Psoas muscle (tissue), 8 donors: Measurements from ENCODE around the gene MPHOSPH9. TPM values are rescaled to one million over a fixed set of nuclear protein-coding genes. Genes with fewer than 3 reads are reported as not detected.

Experiments used
- ATAC-seq, 4 donors: fragments of 200-7000 bp; cut with Tn5 transposase; one replicate each; pipeline ENCODE4 v1.9.1; 2020; ENCODE audit warnings: moderate library complexity in 3 of 4, mild to moderate bottlenecking in 2 of 4
- DNase-seq, 2 donors: peaks; one replicate each; pipeline ENCODE4 v3.0.0-alpha.2; 2020
- H3K27ac ChIP-seq: fragments of 200-600 bp; one replicate; pipeline ENCODE4 v1.8.0; 2022
- H3K27me3 ChIP-seq, 3 donors: fragments of 200-600 bp in 1 of 3; one replicate each; pipeline versions ENCODE4 v1.6.1 to v1.8.0; 2013 to 2022; ENCODE audit warnings: low read length in 2 of 3, mild to moderate bottlenecking in 2 of 3, moderate library complexity in 1 of 3; ENCODE audit not compliant: insufficient read depth in 3 of 3
- H3K36me3 ChIP-seq, 2 donors: fragments of 200-600 bp in 1 of 2; one replicate each; pipeline versions ENCODE4 v1.6.1 to v1.8.0; 2013 to 2022; ENCODE audit warnings: low read depth in 1 of 2, mild to moderate bottlenecking in 1 of 2, moderate library complexity in 1 of 2; ENCODE audit not compliant: insufficient read depth in 1 of 2
- H3K4me1 ChIP-seq: fragments of 200-600 bp; one replicate; pipeline ENCODE4 v1.8.0; 2022
- H3K4me3 ChIP-seq: fragments of 200-600 bp; one replicate; pipeline ENCODE4 v1.8.0; 2022; ENCODE audit warnings: mild to moderate bottlenecking
- H3K9me3 ChIP-seq: fragments of 200-600 bp; one replicate; pipeline ENCODE4 v1.8.0; 2022
- CTCF ChIP-seq: fragments of 200-600 bp; IDR thresholded peaks from one replicate; pipeline ENCODE4 v1.8.0; 2022; ENCODE audit warnings: antibody characterized with exemption
- WGBS, 3 donors: extraction: QIAGEN DNeasy Blood & Tissue Kit; methylation state at CpG; one replicate each; pipeline versions ENCODE4 v1.1.6 to v1.1.7; 2013; 5-methylcytosine and 5-hydroxymethylcytosine counted together
- intact Hi-C, 2 donors: fragments of 100-400 bp; cut with DNase I; formaldehyde crosslinking; loops; one replicate each; pipeline versions ENCODE4 v1.11.0 to v1.14.2; 2022
- polyA plus RNA-seq, 3 donors: library from polyadenylated mRNA; stranded (reverse); fragments of 200-250 nt; gene quantifications; one replicate each; pipeline ENCODE4 v1.2.3, GENCODE V29; 2013
- total RNA-seq, 4 donors: library from RNA; stranded (reverse); fragmentation: NEBNext Ultra II Directional in 2 of 4; extraction: Animal tissue kit (Norgen Biotek cat#: 25700) in 2 of 4; gene quantifications; one replicate each; pipeline versions ENCODE4 v1.2.1 to v1.2.4, GENCODE V29; 2021 to 2023
- donor health status: healthy with polysubstance abuse.
- donor health status: DM: no; HTN: no; CAD: no; lungs with moderate emphysema.
- donor health status: Bipolar disorder and iron deficiency.
- donor health status: healthy.
- donor health status: DM: yes; HTN: yes; CAD: no.
- donor health status: DM: no; HTN: no; CAD: no.
- donor health status: DM: no; HTN: no; CAD: no.
- donor health status: DM: yes; HTN: yes; CAD: no.

The MPHOSPH9 gene
- total and polyA plus RNA-seq, 7 donors: 3.2 to 14.4 (median 8.7) TPM

DNA sequence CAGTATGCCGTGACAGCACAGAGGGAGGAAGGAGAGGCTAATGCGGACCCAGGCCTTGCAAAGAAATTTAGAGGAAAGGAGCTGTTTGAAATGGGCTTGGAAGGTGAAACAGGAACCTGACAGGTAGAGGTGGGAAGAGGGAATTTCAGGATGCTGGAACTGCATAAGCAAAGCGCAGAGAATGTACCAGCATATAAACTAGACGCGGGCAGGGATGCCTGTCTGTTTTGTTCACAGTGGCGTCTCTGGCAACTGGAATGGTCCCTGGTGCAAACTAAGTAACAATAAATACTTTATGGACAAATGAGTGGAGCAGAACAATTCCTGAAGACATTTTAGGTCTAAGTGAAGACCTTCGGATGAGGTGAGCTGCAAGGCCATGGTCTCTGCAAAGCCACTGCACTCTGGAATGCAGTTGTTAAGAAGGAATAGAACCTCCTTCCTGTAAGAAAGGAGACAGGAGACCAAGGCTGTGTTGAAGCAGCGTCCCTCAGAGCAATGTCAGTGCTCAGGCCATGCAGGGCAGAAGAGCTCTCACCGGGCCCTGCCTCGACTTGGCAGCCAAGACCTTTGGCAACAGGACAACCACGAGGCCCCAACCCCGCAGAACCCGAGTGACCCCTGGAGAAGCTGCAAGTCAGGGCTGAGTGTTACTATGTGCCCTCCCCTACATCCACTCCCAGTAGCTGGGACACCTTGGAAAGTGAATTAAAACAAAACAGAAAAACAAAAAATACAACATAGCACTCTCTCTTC is 124.8 kb downstream of the MPHOSPH9 start:
- peak in 2 of 4 donors; percentile 25 to 33 for ATAC-seq
- peak overlapping the region; percentile 50 for H3K27ac ChIP-seq
- H3K9me3 ChIP-seq: no peaks in the 10 kb centered on the region
- no peaks in the 10 kb centered on the region for H3K27me3 ChIP-seq
- H3K4me3 ChIP-seq: no peak overlapping the region
- no peaks in the 10 kb centered on the region for H3K36me3 ChIP-seq
- intact Hi-C loops: no loop called here
- no peak for DNase-seq
- H3K4me1 ChIP-seq: peaks cover 40% of the 10 kb centered on the region
- 54 to 58% (median 57%) methylated on average over 13 of the region's 13 CpGs for WGBS, 3 donors
- no peak for TF ChIP-seq CTCF

- no peak overlapping the region for H3K4me3 ChIP-seq
- DNase-seq: peak; percentile 41 to 66
- H3K27me3 ChIP-seq: no peaks in the 10 kb centered on the region
- peak overlapping the region; percentile 46 for H3K27ac ChIP-seq
- H3K36me3 ChIP-seq: no peaks in the 10 kb centered on the region
- H3K9me3 ChIP-seq: no peaks in the 10 kb centered on the region
- TF ChIP-seq CTCF: no peak
- peak in 1 of 4 donors; percentile 27 for ATAC-seq
- 68 to 72% (median 72%) methylated on average over 9 of the region's 9 CpGs for WGBS, 3 donors
- peaks cover 40% of the 10 kb centered on the region for H3K4me1 ChIP-seq
- intact Hi-C loops: no loop called here
These were observed 126.1 kb downstream of the MPHOSPH9 start for GRCh38 chr12:123106640-123107359.

DNA sequence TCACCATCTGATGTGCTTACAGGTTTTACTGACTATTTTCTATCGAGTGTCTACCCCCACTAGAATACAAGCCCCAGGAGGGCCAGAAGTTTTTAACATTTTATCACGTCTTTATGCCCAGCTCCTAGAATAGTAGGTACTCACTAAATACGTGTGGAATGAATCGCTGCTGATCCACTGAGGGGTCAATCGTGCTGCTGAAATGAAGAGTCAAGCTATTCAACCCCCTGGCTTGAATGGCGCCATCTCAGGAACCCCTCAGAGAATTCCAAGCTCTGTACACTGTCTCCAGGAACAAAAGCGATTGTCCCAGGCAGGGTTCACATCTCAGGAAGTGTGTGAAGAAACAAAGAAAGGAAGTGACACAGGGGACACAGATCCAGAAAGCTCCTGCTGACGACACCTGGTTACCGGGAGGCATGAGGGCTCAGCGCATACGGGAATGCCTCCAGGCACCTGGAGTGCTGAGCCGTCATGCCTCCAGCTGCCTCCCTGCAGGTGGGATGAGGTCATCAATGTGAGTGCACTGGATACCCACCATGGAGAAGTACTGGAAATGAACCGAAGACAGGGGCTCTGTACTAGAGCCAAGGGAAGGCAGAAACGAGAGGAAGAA is 127.6 kb downstream of the MPHOSPH9 start:
- peak overlapping the region; percentile 46 for H3K27ac ChIP-seq
- DNase-seq (no peak), ATAC-seq (peak in 1 of 4 donors; percentile 34)
- TF ChIP-seq CTCF: no peak
- H3K27me3 ChIP-seq: no peaks in the 10 kb centered on the region
- H3K4me3 ChIP-seq: peak overlapping the region; percentile 48
- H3K9me3 ChIP-seq: no peaks in the 10 kb centered on the region
- intact Hi-C loops: no loop called here
- H3K36me3 ChIP-seq: no peaks in the 10 kb centered on the region
- WGBS, 3 donors: 67 to 84% (median 82%) methylated on average over 14 of the region's 14 CpGs
- H3K4me1 ChIP-seq: peaks cover 40% of the 10 kb centered on the region

GRCh38 chr12:123104809-123105208 is 128.1 kb downstream of the MPHOSPH9 start:
- peak overlapping the region; percentile 33 for H3K27ac ChIP-seq
- no peak for DNase-seq
- no peaks in the 10 kb centered on the region for H3K27me3 ChIP-seq
- ATAC-seq: no peak
- no peaks in the 10 kb centered on the region for H3K9me3 ChIP-seq
- intact Hi-C loops: no loop called here
- H3K36me3 ChIP-seq: no peaks in the 10 kb centered on the region
- H3K4me3 ChIP-seq: peak overlapping the region; percentile 48
- no peak for TF ChIP-seq CTCF
- WGBS, 3 donors: 81 to 89% (median 83%) methylated on average over 4 of the region's 4 CpGs
- peaks cover 38% of the 10 kb centered on the region for H3K4me1 ChIP-seq

Other genes starting within 250 kb of the MPHOSPH9 start
- gene PITPNM2, start 82.1 kb downstream of the MPHOSPH9 start, total RNA-seq: 1 to 10 TPM; 4.6 to 7.4 (median 5.8) TPM
- gene PITPNM2, start 82.1 kb downstream of the MPHOSPH9 start, polyA plus RNA-seq: 1 to 10 TPM; 2.2 to 3.5 (median 3.0) TPM
- 1 to 10 TPM; 7.3 to 9.9 (median 8.6) TPM for gene MTRFR, start 295 bp upstream of the MPHOSPH9 start, total RNA-seq
- gene MTRFR, start 295 bp upstream of the MPHOSPH9 start, polyA plus RNA-seq: 10 to 100 TPM in 1 of 3 donors, 1 to 10 TPM in 2; 6.4 to 10.9 (median 7.1) TPM
- gene CDK2AP1, start 38.7 kb upstream of the MPHOSPH9 start, total RNA-seq: 10 to 100 TPM; 47.6 to 63.9 (median 55.1) TPM
- 100 to 1,000 TPM in 1 of 3 donors, 10 to 100 TPM in 2; 31.8 to 143 (median 67.3) TPM for gene CDK2AP1, start 38.7 kb upstream of the MPHOSPH9 start, polyA plus RNA-seq
- 10 to 100 TPM; 29.3 to 37.5 (median 31.2) TPM for gene SBNO1, start 131.7 kb upstream of the MPHOSPH9 start, total RNA-seq
- 10 to 100 TPM in 2 of 3 donors, 1 to 10 TPM in 1; 6.8 to 49.6 (median 15.0) TPM for gene SBNO1, start 131.7 kb upstream of the MPHOSPH9 start, polyA plus RNA-seq
- gene KMT5A, start 151.0 kb upstream of the MPHOSPH9 start, total RNA-seq: 10 to 100 TPM; 15.6 to 29.0 (median 22.0) TPM
- 10 to 100 TPM; 10.0 to 29.0 (median 17.9) TPM for gene KMT5A, start 151.0 kb upstream of the MPHOSPH9 start, polyA plus RNA-seq
- 1 to 10 TPM in 3 of 4 donors, under 1 TPM in 1; 0.69 to 1.2 (median 1.1) TPM for gene RILPL2, start 203.5 kb upstream of the MPHOSPH9 start, total RNA-seq
- 1 to 10 TPM; 1.1 to 1.6 (median 1.2) TPM for gene RILPL2, start 203.5 kb upstream of the MPHOSPH9 start, polyA plus RNA-seq
- gene SNRNP35, start 225.0 kb upstream of the MPHOSPH9 start, total RNA-seq: 10 to 100 TPM; 19.8 to 35.1 (median 25.5) TPM
- 10 to 100 TPM; 31.7 to 44.0 (median 42.6) TPM for gene SNRNP35, start 225.0 kb upstream of the MPHOSPH9 start, polyA plus RNA-seq